Measurements from ENCODE around the gene SF3B4. TPM values are rescaled to one million over a fixed set of nuclear protein-coding genes. Genes with fewer than 3 reads are reported as not detected.

The SF3B4 gene
- total and polyA plus RNA-seq, 2 of the 13 experiments (the other 11 are each of a cell fraction or from before 2014, with no cell fraction given): 13.8 to 14.8 TPM

DNA sequence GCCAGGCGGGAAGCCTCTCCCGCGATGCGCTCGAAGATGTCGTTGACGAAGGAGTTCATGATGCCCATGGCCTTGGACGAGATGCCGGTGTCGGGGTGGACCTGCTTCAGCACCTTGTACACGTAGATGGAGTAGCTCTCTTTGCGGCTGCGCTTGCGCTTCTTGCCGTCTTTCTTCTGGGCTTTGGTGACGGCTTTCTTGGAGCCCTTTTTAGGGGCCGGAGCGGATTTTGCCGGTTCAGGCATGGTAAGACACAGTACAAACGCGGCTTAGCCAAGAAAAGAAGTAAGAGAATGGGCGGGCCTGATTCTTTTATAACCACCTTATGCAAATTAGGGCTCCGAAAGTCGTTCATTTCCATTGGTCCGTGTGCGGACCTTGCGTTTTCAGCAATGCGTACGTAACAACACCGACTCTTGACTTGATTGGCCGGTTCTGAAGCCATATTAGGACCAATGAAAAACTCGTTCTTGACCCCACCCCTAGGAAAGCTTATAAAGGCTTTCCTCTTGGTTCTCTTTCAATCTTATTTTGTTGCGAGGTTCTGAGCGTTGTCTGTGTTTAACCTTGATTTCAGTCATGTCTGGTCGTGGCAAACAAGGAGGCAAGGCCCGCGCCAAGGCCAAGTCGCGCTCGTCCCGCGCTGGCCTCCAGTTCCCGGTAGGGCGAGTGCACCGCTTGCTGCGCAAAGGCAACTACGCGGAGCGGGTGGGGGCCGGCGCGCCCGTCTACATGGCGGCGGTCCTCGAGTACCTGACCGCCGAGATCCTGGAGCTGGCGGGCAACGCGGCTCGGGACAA, 41.0 kb downstream of the SF3B4 start (continued):
- TF ChIP-seq GABPB1 (CRISPR knock-in tag; IDR thresholded peaks at IDR 0.05) (peak; percentile 52; the same call in 1 of the 2 replicates), ZNF33A (CRISPR knock-in tag; IDR thresholded peaks at IDR 0.05; ENCODE audit: borderline replicate concordance) (no peak), ZNF674 (CRISPR knock-in tag; IDR thresholded peaks at IDR 0.05; ENCODE audit: low read depth) (0 out of 2 replicates have a peak, but pooled peaks have one; percentile 68), ZNF230 (CRISPR knock-in tag; IDR thresholded peaks at IDR 0.05) (no peak), BCL6 (CRISPR knock-in tag; IDR thresholded peaks at IDR 0.05) (0 out of 2 replicates have a peak, but pooled peaks have one; percentile 7), ZNF224 (CRISPR knock-in tag; IDR thresholded peaks at IDR 0.05) (no peak), ATRX (CRISPR knock-in tag; IDR thresholded peaks at IDR 0.05; ENCODE audit: borderline replicate concordance) (no peak), ZNF703 (CRISPR knock-in tag; IDR thresholded peaks at IDR 0.05; ENCODE audit: borderline replicate concordance) (no peak), SCMH1 (CRISPR knock-in tag; IDR thresholded peaks at IDR 0.05; ENCODE audit: borderline replicate concordance) (no peak), ZNF670 (CRISPR knock-in tag; IDR thresholded peaks at IDR 0.05; ENCODE audit: borderline replicate concordance) (no peak)
- TF ChIP-seq, protein P1, sequence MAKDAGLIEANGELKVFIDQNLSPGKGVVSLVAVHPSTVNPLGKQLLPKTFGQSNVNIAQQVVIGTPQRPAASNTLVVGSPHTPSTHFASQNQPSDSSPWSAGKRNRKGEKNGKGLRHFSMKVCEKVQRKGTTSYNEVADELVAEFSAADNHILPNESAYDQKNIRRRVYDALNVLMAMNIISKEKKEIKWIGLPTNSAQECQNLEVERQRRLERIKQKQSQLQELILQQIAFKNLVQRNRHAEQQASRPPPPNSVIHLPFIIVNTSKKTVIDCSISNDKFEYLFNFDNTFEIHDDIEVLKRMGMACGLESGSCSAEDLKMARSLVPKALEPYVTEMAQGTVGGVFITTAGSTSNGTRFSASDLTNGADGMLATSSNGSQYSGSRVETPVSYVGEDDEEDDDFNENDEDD (CRISPR knock-in tag; IDR thresholded peaks at IDR 0.05; ENCODE audit: borderline replicate concordance): 0 out of 2 replicates have a peak, but pooled peaks have one; percentile 20
- TF ChIP-seq, protein P2, sequence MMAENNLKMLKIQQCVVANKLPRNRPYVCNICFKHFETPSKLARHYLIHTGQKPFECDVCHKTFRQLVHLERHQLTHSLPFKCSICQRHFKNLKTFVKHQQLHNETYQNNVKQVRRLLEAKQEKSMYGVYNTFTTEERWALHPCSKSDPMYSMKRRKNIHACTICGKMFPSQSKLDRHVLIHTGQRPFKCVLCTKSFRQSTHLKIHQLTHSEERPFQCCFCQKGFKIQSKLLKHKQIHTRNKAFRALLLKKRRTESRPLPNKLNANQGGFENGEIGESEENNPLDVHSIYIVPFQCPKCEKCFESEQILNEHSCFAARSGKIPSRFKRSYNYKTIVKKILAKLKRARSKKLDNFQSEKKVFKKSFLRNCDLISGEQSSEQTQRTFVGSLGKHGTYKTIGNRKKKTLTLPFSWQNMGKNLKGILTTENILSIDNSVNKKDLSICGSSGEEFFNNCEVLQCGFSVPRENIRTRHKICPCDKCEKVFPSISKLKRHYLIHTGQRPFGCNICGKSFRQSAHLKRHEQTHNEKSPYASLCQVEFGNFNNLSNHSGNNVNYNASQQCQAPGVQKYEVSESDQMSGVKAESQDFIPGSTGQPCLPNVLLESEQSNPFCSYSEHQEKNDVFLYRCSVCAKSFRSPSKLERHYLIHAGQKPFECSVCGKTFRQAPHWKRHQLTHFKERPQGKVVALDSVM (CRISPR knock-in tag; IDR thresholded peaks at IDR 0.05): no peak
- TF ChIP-seq, protein P3, sequence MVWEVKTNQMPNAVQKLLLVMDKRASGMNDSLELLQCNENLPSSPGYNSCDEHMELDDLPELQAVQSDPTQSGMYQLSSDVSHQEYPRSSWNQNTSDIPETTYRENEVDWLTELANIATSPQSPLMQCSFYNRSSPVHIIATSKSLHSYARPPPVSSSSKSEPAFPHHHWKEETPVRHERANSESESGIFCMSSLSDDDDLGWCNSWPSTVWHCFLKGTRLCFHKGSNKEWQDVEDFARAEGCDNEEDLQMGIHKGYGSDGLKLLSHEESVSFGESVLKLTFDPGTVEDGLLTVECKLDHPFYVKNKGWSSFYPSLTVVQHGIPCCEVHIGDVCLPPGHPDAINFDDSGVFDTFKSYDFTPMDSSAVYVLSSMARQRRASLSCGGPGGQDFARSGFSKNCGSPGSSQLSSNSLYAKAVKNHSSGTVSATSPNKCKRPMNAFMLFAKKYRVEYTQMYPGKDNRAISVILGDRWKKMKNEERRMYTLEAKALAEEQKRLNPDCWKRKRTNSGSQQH (CRISPR knock-in tag; IDR thresholded peaks at IDR 0.05; ENCODE audit: low read depth): peak; percentile 22; the same call in 1 of the 2 replicates
- TF ChIP-seq, protein P4, sequence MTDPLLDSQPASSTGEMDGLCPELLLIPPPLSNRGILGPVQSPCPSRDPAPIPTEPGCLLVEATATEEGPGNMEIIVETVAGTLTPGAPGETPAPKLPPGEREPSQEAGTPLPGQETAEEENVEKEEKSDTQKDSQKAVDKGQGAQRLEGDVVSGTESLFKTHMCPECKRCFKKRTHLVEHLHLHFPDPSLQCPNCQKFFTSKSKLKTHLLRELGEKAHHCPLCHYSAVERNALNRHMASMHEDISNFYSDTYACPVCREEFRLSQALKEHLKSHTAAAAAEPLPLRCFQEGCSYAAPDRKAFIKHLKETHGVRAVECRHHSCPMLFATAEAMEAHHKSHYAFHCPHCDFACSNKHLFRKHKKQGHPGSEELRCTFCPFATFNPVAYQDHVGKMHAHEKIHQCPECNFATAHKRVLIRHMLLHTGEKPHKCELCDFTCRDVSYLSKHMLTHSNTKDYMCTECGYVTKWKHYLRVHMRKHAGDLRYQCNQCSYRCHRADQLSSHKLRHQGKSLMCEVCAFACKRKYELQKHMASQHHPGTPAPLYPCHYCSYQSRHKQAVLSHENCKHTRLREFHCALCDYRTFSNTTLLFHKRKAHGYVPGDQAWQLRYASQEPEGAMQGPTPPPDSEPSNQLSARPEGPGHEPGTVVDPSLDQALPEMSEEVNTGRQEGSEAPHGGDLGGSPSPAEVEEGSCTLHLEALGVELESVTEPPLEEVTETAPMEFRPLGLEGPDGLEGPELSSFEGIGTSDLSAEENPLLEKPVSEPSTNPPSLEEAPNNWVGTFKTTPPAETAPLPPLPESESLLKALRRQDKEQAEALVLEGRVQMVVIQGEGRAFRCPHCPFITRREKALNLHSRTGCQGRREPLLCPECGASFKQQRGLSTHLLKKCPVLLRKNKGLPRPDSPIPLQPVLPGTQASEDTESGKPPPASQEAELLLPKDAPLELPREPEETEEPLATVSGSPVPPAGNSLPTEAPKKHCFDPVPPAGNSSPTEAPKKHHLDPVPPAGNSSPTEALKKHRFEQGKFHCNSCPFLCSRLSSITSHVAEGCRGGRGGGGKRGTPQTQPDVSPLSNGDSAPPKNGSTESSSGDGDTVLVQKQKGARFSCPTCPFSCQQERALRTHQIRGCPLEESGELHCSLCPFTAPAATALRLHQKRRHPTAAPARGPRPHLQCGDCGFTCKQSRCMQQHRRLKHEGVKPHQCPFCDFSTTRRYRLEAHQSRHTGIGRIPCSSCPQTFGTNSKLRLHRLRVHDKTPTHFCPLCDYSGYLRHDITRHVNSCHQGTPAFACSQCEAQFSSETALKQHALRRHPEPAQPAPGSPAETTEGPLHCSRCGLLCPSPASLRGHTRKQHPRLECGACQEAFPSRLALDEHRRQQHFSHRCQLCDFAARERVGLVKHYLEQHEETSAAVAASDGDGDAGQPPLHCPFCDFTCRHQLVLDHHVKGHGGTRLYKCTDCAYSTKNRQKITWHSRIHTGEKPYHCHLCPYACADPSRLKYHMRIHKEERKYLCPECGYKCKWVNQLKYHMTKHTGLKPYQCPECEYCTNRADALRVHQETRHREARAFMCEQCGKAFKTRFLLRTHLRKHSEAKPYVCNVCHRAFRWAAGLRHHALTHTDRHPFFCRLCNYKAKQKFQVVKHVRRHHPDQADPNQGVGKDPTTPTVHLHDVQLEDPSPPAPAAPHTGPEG (CRISPR knock-in tag; IDR thresholded peaks at IDR 0.05): 0 out of 2 replicates have a peak, but pooled peaks have one; percentile 31

All from HepG2 (cell line).